IPS-18c (cell line): ENCODE results near the gene UPB1.
A peak's percentile ranks its signal among the peaks of the same experiment; 100 is the strongest.

Experiments used
- H3K4me3 ChIP-seq: 2 replicates; pipeline ENCODE4 v1.7.0; 2013; ENCODE audit warnings: low read depth, mild to moderate bottlenecking, low read length, moderate library complexity; ENCODE audit not compliant: insufficient read depth
- H3K9me3 ChIP-seq: one replicate; pipeline ENCODE4 v1.6.1; 2013; ENCODE audit warnings: mild to moderate bottlenecking, low read length, moderate library complexity; ENCODE audit not compliant: control insufficient read depth, insufficient read depth

The UPB1 gene

DNA sequence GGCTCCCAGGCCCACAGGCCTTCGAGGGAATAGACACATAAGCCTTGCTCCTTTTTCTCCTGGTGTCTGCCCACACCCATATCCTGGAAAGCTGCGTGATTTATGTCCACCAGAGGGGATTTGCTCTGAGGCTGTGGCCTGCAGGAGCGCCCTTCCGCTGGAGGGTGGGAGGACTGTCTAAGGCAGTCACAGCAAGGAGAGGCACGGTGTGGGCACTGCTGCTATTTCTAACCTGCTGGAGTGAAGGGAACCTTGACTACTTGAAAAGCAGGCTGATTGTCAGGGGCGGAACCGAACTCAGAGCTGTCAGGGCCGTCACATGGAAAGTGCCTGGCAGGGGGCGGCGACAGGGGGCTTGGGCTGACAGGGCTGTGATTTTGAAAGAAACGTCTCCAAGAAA, 3.7 kb downstream of the UPB1 start:
- peaks cover 4% of the 10 kb centered on the region for H3K9me3 ChIP-seq
- H3K4me3 ChIP-seq: no peak overlapping the region

- H3K4me3 ChIP-seq: no peak overlapping the region
- peaks cover 4% of the 10 kb centered on the region for H3K9me3 ChIP-seq
Observed at GRCh38 chr22:24499706-24500276, 4.7 kb downstream of the UPB1 start.

GRCh38 chr22:24500277-24500820, 5.2 kb downstream of the UPB1 start:
- H3K4me3 ChIP-seq: no peak overlapping the region
- H3K9me3 ChIP-seq: peaks cover 4% of the 10 kb centered on the region

GRCh38 chr22:24501301-24502005, 6.3 kb downstream of the UPB1 start:
- Histone ChIP-seq H3K9me3 (no peaks in the 10 kb centered on the region), H3K4me3 (no peak overlapping the region)

- Histone ChIP-seq H3K4me3 (no peak overlapping the region), H3K9me3 (no peaks in the 10 kb centered on the region)
Observed at GRCh38 chr22:24502034-24502433, 6.9 kb downstream of the UPB1 start.

- Histone ChIP-seq H3K9me3 (no peaks in the 10 kb centered on the region), H3K4me3 (no peak overlapping the region)
Observed at GRCh38 chr22:24502541-24502940, 7.4 kb downstream of the UPB1 start.

GRCh38 chr22:24503137-24503842, 8.2 kb downstream of the UPB1 start:
- H3K9me3 ChIP-seq: no peaks in the 10 kb centered on the region
- no peak overlapping the region for H3K4me3 ChIP-seq

DNA sequence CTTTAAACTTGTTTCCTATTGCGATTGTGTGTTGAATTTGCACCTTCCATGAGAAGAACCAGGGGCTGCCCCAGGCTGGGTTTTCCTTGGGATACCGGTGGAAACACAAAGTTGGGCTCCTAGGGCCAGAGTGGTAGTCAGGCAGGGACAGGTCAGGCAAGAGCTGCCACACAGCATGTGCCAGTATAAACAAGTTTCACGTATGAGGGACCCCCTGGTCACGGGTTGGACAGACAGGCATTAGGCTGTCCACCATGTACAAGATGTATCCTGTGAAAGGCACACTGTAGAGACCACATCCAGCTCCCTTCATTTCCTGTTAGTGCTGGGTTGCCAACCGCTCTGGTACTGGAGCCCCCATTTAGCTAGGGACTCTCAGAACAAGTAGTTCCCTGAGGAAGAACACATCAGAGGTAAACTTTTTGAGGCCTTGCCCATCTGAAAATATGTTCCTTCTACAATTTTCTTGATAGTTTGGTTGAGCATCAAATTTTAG, 8.8 kb downstream of the UPB1 start:
- H3K4me3 ChIP-seq: no peak overlapping the region
- no peaks in the 10 kb centered on the region for H3K9me3 ChIP-seq

GRCh38 chr22:24504540-24504939, 9.4 kb downstream of the UPB1 start:
- H3K9me3 ChIP-seq: no peaks in the 10 kb centered on the region
- no peak overlapping the region for H3K4me3 ChIP-seq

DNA sequence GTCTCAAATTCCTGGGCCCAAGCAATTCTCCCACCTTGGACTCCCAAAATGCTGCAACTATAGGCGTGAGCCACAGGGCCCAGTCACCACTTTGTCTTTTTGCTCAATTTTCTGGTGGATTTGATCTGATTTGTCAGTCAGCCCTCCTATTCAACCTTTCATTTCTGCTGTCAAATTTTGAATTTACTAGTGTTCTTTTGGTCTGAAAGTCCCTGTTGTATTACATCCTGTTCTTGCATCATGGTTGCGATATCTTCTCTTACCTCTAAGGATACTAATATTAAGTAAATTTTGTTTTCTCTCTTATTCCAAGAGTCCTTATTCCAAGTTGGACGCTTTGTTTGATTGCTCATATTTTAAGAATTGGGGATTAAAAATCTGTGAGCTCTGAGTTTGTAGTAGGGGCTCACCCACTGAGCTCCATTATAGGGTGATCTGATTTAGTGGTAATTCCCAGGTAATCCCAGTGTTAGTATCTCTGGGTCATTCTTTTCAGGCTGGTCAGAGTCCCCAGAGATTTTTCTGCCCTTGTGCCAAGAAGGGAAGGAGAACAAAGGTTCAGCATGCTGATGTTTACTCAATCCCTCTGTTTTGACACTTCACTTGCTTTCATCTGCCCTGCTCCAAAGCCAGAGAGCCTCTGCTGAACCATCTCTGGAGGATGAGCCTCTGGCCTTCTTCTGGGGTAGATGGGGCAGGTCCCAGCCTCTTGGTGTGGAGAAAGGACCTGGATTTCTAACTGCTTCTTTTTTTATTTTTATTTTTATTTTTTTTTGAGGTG, 10.0 kb downstream of the UPB1 start:
- H3K4me3 ChIP-seq: no peak overlapping the region
- H3K9me3 ChIP-seq: no peaks in the 10 kb centered on the region

DNA sequence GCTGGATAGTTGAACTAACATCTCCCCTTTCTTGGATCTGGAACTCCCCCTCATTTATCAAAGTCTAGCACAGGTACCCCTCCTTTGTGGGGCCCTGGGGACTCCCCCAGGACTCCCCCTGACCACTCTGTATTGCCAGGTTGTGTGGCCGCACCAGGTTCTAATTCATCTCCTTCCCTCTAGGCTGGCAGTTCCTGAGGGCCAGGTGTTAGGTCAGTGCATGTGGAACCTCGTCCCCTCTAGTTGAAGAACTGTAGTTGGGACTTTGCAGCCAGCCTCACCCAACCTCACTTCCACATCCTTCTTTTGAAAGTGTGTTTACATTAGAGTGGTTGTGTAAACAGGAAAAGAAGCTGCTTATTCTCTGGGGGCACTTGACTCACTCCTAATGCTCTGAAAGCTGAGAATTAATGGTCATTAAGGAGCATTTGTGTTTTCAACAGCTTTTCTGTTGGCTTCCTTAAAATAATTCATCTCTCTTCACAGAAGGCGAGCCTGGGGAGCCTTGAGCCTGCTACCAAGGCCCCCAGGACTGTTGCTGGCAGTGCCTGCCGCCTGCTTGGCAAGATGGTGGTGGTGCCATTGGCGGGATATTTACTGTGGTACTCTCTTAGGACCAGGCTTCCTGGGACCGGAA, 11.8 kb downstream of the UPB1 start:
- Histone ChIP-seq H3K4me3 (no peak overlapping the region), H3K9me3 (no peaks in the 10 kb centered on the region)

GRCh38 chr22:24507716-24508115, 12.6 kb downstream of the UPB1 start:
- Histone ChIP-seq H3K9me3 (no peaks in the 10 kb centered on the region), H3K4me3 (peak overlapping the region; percentile 26; the same call in 1 of the 2 replicates)

DNA sequence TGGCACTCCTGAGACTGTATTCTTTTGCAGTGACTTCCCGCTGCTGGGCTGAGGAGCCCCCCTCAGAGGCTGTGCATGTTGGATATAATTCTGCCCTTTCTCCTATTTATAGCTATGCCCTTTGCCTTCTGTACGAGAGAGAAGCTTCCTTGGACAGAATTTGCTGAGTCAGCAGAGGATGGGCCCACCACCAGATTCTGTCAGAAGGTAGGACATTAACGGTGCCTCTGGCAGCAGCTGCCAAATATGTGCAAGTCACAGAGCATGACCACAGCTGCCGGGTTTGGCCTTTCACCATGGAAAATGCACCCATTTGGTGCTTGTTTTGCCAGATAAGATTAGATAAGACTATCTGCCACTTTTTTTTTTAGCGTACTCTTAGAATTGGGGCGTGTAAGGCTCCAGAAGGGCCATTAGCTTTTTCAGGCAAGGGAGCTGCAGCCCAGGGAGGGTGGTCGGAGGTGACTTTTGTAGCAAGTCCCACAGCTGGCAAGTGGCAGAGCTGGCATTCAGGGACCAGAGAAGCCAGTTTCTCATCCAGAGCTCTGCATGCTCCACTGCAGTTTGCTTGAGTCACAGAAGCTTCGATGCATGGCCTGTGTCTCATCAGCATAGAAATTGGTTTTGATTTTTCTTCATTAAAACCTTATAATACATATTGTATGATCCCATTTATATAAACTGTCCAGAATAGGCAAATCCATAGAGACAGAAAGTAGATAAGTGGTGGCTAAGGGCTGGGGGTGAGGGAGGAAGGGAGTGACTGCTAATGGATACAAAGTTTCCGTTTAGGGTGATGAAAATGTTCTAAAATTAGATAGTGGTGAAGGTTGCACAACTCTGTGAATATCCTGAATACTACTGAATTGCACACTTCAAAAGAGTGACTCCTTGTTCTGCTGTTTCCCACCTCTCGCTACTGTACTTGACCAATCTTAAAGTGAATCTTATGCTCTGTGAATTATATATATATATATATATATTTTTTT, 15.8 kb downstream of the UPB1 start:
- Histone ChIP-seq H3K4me3 (no peak overlapping the region), H3K9me3 (no peaks in the 10 kb centered on the region)

DNA sequence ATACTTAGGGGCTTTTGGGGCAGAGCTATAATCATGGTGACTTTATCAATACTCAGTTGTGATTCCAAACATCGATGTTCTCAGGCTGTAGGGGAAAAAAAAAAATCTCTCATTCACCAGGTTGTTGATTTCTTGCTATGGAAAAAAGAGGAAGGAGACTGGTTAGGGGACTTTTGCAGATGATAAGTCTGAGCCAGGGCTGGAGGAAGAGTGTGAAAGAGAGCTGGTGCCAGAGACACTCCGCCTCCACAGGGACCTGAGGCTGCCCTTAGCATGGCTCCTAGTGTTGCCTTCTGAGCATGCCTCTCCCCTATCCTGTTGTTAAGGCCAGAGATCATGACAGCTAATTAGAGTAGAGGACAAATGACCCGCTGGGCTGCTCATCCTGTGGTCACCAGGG, 16.9 kb downstream of the UPB1 start:
- Histone ChIP-seq H3K9me3 (no peaks in the 10 kb centered on the region), H3K4me3 (no peak overlapping the region)

- Histone ChIP-seq H3K4me3 (no peak overlapping the region), H3K9me3 (no peaks in the 10 kb centered on the region)
Observed at GRCh38 chr22:24513378-24514240, 18.5 kb downstream of the UPB1 start.
